ENCODE data around the gene TLR6. TPM values are rescaled to one million over a fixed set of nuclear protein-coding genes. Genes with fewer than 3 reads are reported as not detected.

TLR6 gene
- total RNA-seq, 2 donors from 2014 or later: 3.6 to 3.8 TPM

GRCh38 chr4:38876636-38877035 is 20.0 kb upstream of the TLR6 start:
- Mint-ChIP-seq H3K4me1 (ENCODE audit: low read depth) (no peaks in the 10 kb centered on the region), H3K4me3 (no peak overlapping the region), H3K9me3 (peaks cover 0 to 4% of the 10 kb centered on the region in 2 donors), H3K27me3 (ENCODE audit: low read depth) (peaks cover 11% of the 10 kb centered on the region), H3K27ac (no peak overlapping the region), H3K36me3 (ENCODE audit: insufficient read depth in 2 of 2) (no peaks in the 10 kb centered on the region)
- ATAC-seq (replicated peaks in 1 of 2) (no peak), DNase-seq (no peak)

DNA sequence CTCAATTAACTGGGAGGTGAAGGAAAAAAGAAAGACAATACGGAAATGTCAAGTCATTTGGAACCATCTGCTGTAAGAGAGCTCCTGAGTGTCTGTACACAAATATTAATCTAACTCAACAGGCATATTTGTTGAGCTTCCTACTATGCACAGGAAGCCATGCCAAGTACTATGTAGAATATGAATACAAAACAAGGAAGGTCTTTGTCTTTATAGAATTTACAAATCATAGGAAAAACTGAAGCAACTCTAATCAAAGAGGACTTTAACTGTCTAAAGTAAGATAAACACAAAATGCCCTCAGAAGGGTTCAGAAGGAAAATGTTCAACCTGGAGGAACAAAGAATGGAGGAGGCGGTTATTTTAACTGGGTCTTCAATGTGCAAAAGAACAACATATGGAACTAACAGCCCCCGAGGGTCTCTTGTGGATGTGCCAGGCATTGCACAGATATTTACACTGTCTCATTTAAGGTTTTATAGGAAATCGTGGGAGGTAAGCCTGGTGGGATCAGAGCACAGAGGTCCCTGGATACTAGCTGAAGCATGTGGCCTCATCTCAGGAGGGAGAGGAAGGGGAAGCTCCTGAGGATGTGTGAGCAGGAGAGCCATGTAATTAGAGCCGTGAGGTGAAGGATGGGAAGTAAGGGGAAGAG is 16.8 kb upstream of the TLR6 start:
- no peak for DNase-seq
- no peak overlapping the region for H3K27ac Mint-ChIP-seq
- H3K9me3 Mint-ChIP-seq: peaks cover 0 to 4% of the 10 kb centered on the region in 2 donors
- ATAC-seq (replicated peaks in 1 of 2): no peak
- H3K4me3 Mint-ChIP-seq: no peak overlapping the region
- H3K27me3 Mint-ChIP-seq (ENCODE audit: low read depth): peaks cover 21% of the 10 kb centered on the region
- H3K4me1 Mint-ChIP-seq (ENCODE audit: low read depth): peaks cover 2% of the 10 kb centered on the region
- H3K36me3 Mint-ChIP-seq (ENCODE audit: insufficient read depth in 2 of 2): no peaks in the 10 kb centered on the region

- ATAC-seq (replicated peaks in 1 of 2) (no peak), DNase-seq (no peak)
- Mint-ChIP-seq H3K27ac (no peak overlapping the region), H3K27me3 (ENCODE audit: low read depth) (peaks cover 24% of the 10 kb centered on the region), H3K36me3 (ENCODE audit: insufficient read depth in 2 of 2) (no peaks in the 10 kb centered on the region), H3K4me1 (ENCODE audit: low read depth) (peaks cover 4% of the 10 kb centered on the region), H3K4me3 (no peak overlapping the region), H3K9me3 (peaks cover 0 to 4% of the 10 kb centered on the region in 2 donors)
Measured at GRCh38 chr4:38872620-38873019, 16.0 kb upstream of the TLR6 start.

DNA sequence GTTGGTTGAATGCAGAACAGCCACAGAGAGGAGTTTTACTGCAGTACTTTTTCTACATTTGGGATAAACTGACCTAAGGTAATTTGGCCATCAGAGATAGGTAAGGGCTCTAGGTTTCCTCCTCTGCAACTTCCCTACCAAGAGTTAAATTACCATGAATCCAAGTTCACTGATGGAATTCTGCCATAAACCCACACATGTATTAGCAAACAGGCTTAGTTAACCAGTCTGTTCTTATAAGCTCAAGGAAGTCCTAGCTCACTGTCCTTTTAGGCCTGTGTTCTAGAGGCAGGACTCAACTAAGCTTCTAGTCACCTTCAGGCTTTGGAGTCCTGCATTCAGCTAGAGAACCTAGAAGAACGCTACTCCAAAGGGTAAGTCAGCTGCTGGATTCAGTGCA is 15.0 kb upstream of the TLR6 start:
- Mint-ChIP-seq H3K4me1 (ENCODE audit: low read depth) (peaks cover 10% of the 10 kb centered on the region), H3K36me3 (ENCODE audit: insufficient read depth in 2 of 2) (no peaks in the 10 kb centered on the region), H3K27me3 (ENCODE audit: low read depth) (peaks cover 28% of the 10 kb centered on the region), H3K27ac (no peak overlapping the region), H3K9me3 (peaks cover 0 to 4% of the 10 kb centered on the region in 2 donors), H3K4me3 (no peak overlapping the region)
- DNase-seq (no peak), ATAC-seq (replicated peaks in 1 of 2) (no peak)

DNA sequence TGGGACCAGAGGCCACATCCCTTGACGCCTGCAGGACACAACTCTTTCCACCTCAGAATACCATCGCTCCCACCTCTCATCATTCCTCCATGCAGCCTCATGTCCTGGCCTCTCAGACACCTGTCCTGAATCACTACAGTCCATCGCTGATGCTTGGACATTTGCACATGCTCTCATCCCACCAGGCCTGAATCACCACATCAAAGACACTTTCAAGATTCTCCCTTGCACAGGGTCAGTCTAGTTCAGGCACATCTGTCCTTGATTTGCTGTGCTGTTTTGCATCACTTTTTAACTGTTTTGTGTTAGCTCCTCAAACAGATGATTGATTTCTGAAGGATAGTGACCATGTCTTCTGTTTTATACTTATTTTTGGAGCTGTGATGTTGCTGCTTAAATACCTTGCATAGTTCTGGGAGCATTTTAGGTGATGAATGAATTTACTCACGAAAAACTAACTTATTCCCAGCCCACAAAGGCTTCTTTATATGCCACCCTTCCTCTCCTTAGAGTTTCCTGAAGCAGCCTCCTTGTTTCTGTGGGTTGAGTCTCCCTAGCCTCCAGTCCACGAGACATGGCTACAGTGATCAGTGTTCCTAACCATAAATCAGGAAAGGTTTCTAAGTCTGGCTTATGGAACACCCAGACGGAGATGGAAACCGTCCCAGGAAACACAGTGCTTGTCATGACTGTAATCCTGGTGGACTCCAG is 13.6 kb upstream of the TLR6 start:
- Mint-ChIP-seq H3K4me3 (no peak overlapping the region), H3K27ac (no peak overlapping the region), H3K4me1 (ENCODE audit: low read depth) (peaks cover 16% of the 10 kb centered on the region), H3K36me3 (ENCODE audit: insufficient read depth in 2 of 2) (no peaks in the 10 kb centered on the region), H3K9me3 (peaks cover 0 to under 1% of the 10 kb centered on the region in 2 donors), H3K27me3 (ENCODE audit: low read depth) (peaks cover 25% of the 10 kb centered on the region)
- DNase-seq (no peak), ATAC-seq (replicated peaks in 1 of 2) (no peak)

DNA sequence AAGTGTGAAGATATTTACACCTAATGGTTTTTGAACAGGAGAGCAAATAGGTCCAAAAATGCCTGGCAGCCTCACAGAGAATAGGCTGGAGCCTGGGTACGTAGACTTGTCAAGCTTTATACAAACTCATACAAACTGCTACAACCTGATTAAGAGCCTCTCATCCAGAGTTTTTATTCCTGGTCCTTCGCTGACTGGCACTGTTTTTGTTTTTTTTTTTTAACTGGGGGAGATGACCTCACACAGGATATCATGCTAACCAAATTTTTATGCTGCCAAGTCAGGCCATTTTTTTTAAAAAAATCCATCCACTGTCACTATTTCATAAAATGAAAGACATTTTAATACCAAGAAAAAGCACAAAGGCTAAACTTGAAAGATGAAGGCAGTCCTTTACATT is 12.9 kb upstream of the TLR6 start:
- ATAC-seq (replicated peaks in 1 of 2) (no peak), DNase-seq (no peak)
- H3K9me3 Mint-ChIP-seq: no peaks in the 10 kb centered on the region
- H3K36me3 Mint-ChIP-seq (ENCODE audit: insufficient read depth in 2 of 2): no peaks in the 10 kb centered on the region
- peaks cover 18% of the 10 kb centered on the region for H3K27me3 Mint-ChIP-seq (ENCODE audit: low read depth)
- H3K4me3 Mint-ChIP-seq: no peak overlapping the region
- peaks cover 17% of the 10 kb centered on the region for H3K4me1 Mint-ChIP-seq (ENCODE audit: low read depth)
- H3K27ac Mint-ChIP-seq: no peak overlapping the region

GRCh38 chr4:38868059-38868960 is 11.7 kb upstream of the TLR6 start:
- DNase-seq (no peak), ATAC-seq (replicated peaks in 1 of 2) (no peak)

DNA sequence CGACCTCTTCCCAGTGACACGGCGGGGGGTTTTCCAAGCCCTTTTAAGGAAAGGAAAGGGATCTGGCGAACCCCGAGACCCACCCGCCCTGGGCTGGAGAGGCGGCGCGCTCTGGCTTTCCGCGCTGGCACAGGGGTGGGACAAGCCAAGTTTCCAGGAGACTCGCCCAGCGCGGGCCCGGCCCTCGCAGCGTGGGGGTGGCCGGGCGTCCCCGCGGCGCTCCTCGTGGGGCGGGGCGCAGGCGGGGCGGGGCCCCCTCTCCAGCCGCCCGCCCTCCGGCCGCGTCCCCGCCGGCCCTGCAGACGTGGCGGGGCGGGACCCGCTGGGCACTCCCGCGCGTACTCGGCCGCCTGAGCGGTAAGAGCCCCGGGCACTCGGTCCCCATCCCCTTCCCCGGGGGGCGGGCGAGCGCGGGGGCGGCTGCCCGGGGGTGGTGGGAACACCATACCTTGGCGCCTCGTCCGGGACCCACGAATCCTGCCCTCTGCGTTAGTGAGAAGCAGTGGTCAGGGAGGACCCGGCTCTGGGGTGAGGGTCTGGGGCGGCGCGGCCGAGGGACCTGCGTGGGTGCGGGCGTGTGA is 11.0 kb upstream of the TLR6 start, which contains the start of gene FAM114A1:
TSS of gene FAM114A1 (plus strand) at position 329 of the 581 bp plus-strand sequence. CDS start 10,273 bp downstream, outside the sequence.
- no peaks in the 10 kb centered on the region for H3K9me3 Mint-ChIP-seq
- H3K4me3 Mint-ChIP-seq: peak within 1 kb of the TSS; percentile 68 to 71
- H3K4me1 Mint-ChIP-seq (ENCODE audit: low read depth): peaks cover 17% of the 10 kb centered on the region
- ATAC-seq (replicated peaks in 1 of 2): peak; percentile 94 to 97
- peaks cover 17% of the 10 kb centered on the region for H3K27me3 Mint-ChIP-seq (ENCODE audit: low read depth)
- H3K27ac Mint-ChIP-seq: no peak within 1 kb of the TSS
- peak; percentile 50 to 52 for DNase-seq
- H3K36me3 Mint-ChIP-seq (ENCODE audit: insufficient read depth in 2 of 2): no peaks in the 10 kb centered on the region

More at GRCh38 chr4:38868059-38868960, 11.7 kb upstream of the TLR6 start:
- Mint-ChIP-seq H3K4me3 (peak overlapping the region; percentile 66 to 71), H3K27ac (no peak overlapping the region), H3K36me3 (ENCODE audit: insufficient read depth in 2 of 2) (no peaks in the 10 kb centered on the region), H3K9me3 (no peaks in the 10 kb centered on the region), H3K27me3 (ENCODE audit: low read depth) (peaks cover 17% of the 10 kb centered on the region), H3K4me1 (ENCODE audit: low read depth) (peaks cover 17% of the 10 kb centered on the region)

DNA sequence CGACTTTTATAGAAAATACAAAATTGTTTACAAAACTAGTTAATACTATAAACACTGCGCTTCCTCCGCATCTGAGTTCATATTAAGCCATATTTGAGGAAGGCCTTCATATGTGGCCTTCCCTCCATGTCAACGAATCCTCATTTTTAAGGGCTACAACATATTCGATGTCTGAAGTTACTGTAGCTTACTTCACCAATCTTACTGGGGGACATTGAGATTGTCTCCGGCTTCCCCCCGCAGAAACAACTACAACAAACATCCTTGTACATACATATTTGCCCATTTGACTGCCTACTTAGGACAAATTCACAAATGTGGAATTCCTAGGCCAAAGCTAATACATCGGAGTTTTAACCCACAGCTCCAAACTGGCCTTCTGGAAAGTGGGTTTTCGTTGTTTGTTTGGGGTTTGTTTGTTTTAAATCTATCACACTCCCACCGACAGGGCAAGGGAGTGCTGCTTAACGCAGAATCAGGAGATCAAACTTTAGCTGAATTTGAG is 10.4 kb upstream of the TLR6 start:
- Mint-ChIP-seq H3K4me3 (peak overlapping the region; percentile 66 to 68), H3K27me3 (ENCODE audit: low read depth) (peaks cover 17% of the 10 kb centered on the region), H3K36me3 (ENCODE audit: insufficient read depth in 2 of 2) (no peaks in the 10 kb centered on the region)

GRCh38 chr4:38865445-38865844 is 8.8 kb upstream of the TLR6 start:
- peaks cover 17% of the 10 kb centered on the region for H3K27me3 Mint-ChIP-seq (ENCODE audit: low read depth)
- no peak for ATAC-seq (replicated peaks in 1 of 2)
- no peak overlapping the region for H3K27ac Mint-ChIP-seq

More for the DNA sequence above, 10.4 kb upstream of the TLR6 start:
- H3K9me3 Mint-ChIP-seq: no peaks in the 10 kb centered on the region
- no peak overlapping the region for H3K27ac Mint-ChIP-seq
- ATAC-seq (replicated peaks in 1 of 2): no peak
- no peak for DNase-seq
- H3K4me1 Mint-ChIP-seq (ENCODE audit: low read depth): peaks cover 17% of the 10 kb centered on the region

GRCh38 chr4:38861791-38862190 is 5.2 kb upstream of the TLR6 start:
- no peaks in the 10 kb centered on the region for H3K36me3 Mint-ChIP-seq (ENCODE audit: insufficient read depth in 2 of 2)
- no peak overlapping the region for H3K27ac Mint-ChIP-seq
- no peaks in the 10 kb centered on the region for H3K9me3 Mint-ChIP-seq
- DNase-seq (no peak), ATAC-seq (replicated peaks in 1 of 2) (no peak)
- H3K27me3 Mint-ChIP-seq (ENCODE audit: low read depth): peaks cover under 1% of the 10 kb centered on the region
- H3K4me1 Mint-ChIP-seq (ENCODE audit: low read depth): peaks cover 30% of the 10 kb centered on the region
- no peak overlapping the region for H3K4me3 Mint-ChIP-seq

More at GRCh38 chr4:38865445-38865844, 8.8 kb upstream of the TLR6 start:
- H3K9me3 Mint-ChIP-seq: no peaks in the 10 kb centered on the region
- no peak for DNase-seq
- H3K4me3 Mint-ChIP-seq: no peak overlapping the region
- H3K36me3 Mint-ChIP-seq (ENCODE audit: insufficient read depth in 2 of 2): no peaks in the 10 kb centered on the region
- H3K4me1 Mint-ChIP-seq (ENCODE audit: low read depth): peaks cover 17% of the 10 kb centered on the region

DNA sequence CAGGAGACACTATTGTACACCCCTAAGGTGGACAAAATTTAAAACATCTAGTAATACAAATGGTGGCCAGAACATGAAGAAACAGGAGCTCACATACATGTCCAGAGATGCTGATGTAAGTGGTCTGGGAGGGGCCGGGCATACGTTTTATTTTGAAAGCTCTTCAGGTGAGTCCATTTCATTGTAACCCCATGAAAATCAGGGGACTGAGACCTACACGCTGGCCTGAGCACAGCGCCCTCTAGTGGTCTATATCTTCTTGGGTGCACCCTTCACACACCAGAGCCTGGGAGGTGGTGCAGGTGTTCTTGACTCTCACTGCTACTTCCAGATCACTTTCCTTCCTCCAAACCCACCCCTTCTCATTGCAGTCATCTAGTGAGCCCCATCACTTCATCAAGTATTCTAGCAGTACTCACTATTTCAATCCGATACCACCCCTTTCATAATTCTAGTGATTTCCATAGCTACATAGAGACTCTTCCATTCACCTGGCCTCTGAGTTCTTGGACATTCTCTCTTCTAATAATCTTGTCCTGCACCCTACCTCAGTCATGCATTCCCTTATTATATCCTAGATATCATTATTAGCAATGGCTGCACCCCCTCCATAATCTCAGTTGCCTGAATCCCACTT is 4.3 kb upstream of the TLR6 start:
- Mint-ChIP-seq H3K36me3 (ENCODE audit: insufficient read depth in 2 of 2) (no peaks in the 10 kb centered on the region), H3K9me3 (no peaks in the 10 kb centered on the region), H3K27me3 (ENCODE audit: low read depth) (no peaks in the 10 kb centered on the region), H3K4me3 (no peak overlapping the region), H3K4me1 (ENCODE audit: low read depth) (peaks cover 39% of the 10 kb centered on the region), H3K27ac (no peak overlapping the region)
- ATAC-seq (replicated peaks in 1 of 2) (peak; percentile 72 to 76), DNase-seq (peak; percentile 69 to 75)
